Measurements from ENCODE around the gene ST8SIA1. TPM values are rescaled to one million over a fixed set of nuclear protein-coding genes. Genes with fewer than 3 reads are reported as not detected.

The ST8SIA1 gene
- total RNA-seq, 3 donors from 2014 or later = 1.5 to 4.0 (median 1.6) TPM

DNA sequence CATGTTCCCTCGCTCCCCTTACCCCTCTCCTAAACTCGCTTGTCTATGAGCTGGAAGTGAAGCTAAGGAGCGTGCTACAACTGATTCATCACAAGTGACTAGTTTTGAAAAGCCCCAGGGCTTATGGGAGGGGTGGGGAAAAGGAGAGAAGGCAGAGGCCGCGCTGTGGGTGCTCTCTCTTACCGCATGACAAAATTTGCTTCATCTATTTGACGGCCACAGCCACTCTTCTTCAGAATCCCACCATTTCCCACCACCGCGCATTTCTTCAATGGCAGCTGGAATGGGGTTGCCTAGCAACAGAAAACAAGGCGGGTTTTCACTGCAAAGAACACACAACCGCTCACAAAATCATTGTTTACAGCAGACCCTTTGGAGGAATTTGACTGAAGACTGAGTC is 79.4 kb downstream of the ST8SIA1 start:
- ATAC-seq (no peak), DNase-seq (no peak)
- H3K36me3 Mint-ChIP-seq (ENCODE audit: insufficient read depth) = peaks cover 6% of the 10 kb centered on the region
- H3K4me3 Mint-ChIP-seq = no peak overlapping the region
- H3K9me3 Mint-ChIP-seq = no peaks in the 10 kb centered on the region
- H3K4me1 Mint-ChIP-seq (ENCODE audit: low read depth) = peaks cover 8% of the 10 kb centered on the region
- no peaks in the 10 kb centered on the region for H3K27me3 Mint-ChIP-seq (ENCODE audit: low read depth)

DNA sequence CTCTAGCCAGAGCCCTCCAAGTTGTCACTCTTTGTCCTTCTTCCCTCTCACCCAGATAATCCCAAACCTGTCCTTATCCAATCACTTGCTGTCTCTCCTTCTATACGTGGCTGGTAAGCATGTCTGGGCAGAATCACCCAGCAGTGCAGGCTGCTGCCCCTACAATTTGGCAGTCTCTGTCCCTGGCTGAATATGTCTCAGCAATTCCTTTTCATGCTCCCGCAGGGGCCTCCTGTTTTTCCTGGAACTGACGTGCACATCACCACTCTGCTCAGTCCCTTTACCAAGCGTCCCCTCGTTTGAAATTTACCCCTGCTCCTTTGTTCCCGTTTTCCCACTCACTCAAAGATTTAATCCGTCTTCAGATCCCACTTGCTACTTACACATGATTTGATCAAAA is 80.0 kb downstream of the ST8SIA1 start:
- Mint-ChIP-seq H3K4me3 (no peak overlapping the region), H3K36me3 (ENCODE audit: insufficient read depth) (peaks cover 6% of the 10 kb centered on the region)
- ATAC-seq = no peak

DNA sequence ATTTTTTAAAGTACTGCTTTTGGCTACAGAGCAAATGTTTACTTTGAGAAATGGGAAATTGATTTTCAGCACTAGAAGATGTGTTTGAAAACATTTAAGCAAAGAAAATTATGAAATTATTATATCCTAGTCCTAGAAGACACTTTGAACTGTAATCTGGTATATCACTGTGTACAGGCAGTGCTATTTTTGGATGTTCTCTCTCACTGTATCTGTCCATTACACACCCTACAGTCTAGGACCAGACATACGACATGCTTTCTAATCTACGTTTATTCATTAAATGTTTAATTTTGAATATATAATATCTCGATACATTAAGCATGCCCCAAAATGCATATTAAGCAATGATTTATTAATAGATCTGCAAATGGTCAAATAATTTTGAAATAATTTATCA is 82.5 kb downstream of the ST8SIA1 start:
- ATAC-seq = no peak
- no peaks in the 10 kb centered on the region for H3K27me3 Mint-ChIP-seq (ENCODE audit: low read depth)
- H3K4me3 Mint-ChIP-seq = no peak overlapping the region
- H3K9me3 Mint-ChIP-seq = no peaks in the 10 kb centered on the region
- DNase-seq = no peak
- H3K36me3 Mint-ChIP-seq (ENCODE audit: insufficient read depth) = peaks cover 6% of the 10 kb centered on the region
- peaks cover 5% of the 10 kb centered on the region for H3K4me1 Mint-ChIP-seq (ENCODE audit: low read depth)

More for the DNA sequence above, 80.0 kb downstream of the ST8SIA1 start:
- Mint-ChIP-seq H3K27me3 (ENCODE audit: low read depth) (no peaks in the 10 kb centered on the region), H3K9me3 (no peaks in the 10 kb centered on the region), H3K4me1 (ENCODE audit: low read depth) (peaks cover 8% of the 10 kb centered on the region)
- no peak for DNase-seq

DNA sequence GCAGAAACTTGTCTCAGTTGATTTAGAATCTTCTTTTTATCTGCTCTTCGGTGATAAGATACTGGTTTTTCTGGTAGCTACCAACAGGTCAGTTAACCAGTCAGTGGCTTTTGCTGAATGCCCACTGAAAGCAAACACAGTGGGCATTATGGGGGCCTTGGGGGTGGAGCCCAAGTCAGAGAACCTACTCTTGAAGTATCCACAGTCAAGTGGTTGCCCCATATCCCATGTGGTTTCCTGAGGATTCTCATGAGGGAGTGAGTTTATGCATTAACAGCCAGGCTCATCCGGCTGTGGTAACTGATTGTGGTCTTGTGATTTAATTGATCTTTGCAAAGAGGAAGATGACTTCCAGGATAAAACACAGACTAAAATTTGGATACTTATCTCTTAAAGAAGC is 83.7 kb downstream of the ST8SIA1 start:
- Mint-ChIP-seq H3K9me3 (no peaks in the 10 kb centered on the region), H3K4me1 (ENCODE audit: low read depth) (peaks cover 5% of the 10 kb centered on the region), H3K36me3 (ENCODE audit: insufficient read depth) (peaks cover 8% of the 10 kb centered on the region), H3K4me3 (no peak overlapping the region), H3K27me3 (ENCODE audit: low read depth) (no peaks in the 10 kb centered on the region)
- DNase-seq = no peak
- ATAC-seq = no peak

DNA sequence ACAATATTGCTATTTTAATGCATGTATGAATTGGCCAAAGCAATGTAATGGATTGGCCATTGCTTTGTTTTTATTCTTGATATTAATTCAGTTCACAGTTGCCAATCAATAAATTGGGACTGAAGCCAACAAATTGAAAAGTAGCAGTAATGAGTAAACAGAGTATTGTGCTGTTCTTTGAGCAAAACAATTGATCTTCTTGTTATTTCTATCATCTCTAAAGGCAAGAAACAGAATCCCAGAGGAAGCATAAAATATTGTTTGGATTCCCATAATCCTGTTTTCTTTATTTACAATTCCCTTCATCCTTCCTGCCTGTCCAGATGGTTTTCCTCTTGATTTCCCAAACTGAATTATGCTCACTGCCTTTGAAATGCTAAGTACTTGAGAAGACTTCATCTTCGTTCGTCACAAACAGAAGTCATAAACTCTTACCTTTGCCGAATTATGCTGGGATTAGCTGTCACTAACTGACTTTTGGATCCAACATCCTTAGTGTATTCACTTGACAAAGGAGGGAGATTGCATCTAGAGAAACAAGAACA is 85.9 kb downstream of the ST8SIA1 start:
- no peaks in the 10 kb centered on the region for H3K9me3 Mint-ChIP-seq
- peaks cover 11% of the 10 kb centered on the region for H3K36me3 Mint-ChIP-seq (ENCODE audit: insufficient read depth)
- ATAC-seq (no peak), DNase-seq (no peak)
- no peak overlapping the region for H3K4me3 Mint-ChIP-seq
- H3K4me1 Mint-ChIP-seq (ENCODE audit: low read depth) = peaks cover 5% of the 10 kb centered on the region
- H3K27me3 Mint-ChIP-seq (ENCODE audit: low read depth) = no peaks in the 10 kb centered on the region

DNA sequence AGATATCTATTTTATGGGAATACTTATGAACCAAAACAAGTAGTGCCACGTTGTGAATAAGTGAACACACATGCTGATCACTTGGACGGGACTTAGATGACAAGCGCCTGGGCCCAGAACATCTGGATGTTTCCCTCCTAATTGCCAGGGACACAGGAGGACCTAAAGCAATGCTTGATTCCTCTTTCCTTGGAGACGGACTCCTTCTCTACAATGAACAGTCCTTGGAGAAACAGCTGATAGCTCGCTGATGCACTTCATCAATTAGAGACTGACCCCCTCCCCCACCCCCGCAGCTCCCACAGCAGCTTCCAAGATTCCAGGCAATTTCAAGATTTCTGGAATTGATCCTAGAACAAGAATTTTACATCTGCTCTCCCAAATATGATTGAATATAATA is 86.4 kb downstream of the ST8SIA1 start:
- H3K4me3 Mint-ChIP-seq = no peak overlapping the region
- no peaks in the 10 kb centered on the region for H3K9me3 Mint-ChIP-seq
- no peaks in the 10 kb centered on the region for H3K27me3 Mint-ChIP-seq (ENCODE audit: low read depth)
- H3K36me3 Mint-ChIP-seq (ENCODE audit: insufficient read depth) = peaks cover 11% of the 10 kb centered on the region
- DNase-seq (no peak), ATAC-seq (no peak)
- H3K4me1 Mint-ChIP-seq (ENCODE audit: low read depth) = peaks cover 5% of the 10 kb centered on the region

DNA sequence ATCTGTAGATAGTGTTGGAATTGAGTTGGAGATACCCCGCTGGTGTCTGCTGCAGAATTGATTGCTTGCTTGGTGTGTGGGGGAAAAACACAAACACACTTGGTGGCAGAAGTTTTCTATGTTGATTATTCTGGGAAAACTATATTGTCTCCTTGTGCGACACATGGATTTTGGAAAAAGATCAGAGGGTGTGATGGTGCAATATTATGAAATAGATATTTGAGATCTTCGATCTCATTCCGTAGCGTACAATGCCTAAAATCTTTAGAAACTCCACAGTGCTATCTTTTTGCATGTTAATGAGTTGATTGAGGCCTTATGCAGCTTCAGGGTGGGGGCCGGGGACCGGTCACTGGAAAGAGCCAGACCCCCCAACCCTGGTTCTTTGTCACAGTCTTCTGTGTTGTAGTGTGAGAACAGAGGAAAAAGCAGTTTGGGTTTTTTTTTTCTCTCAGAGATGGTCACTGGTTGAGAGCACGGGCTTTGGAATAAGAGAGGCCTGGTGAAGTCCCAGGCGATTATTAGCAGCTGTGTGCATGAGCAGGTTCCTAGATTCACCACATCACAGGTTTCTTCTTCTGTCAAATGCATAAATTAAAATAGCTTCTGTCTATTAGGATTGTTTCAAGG is 88.2 kb downstream of the ST8SIA1 start:
- peaks cover 5% of the 10 kb centered on the region for H3K4me1 Mint-ChIP-seq (ENCODE audit: low read depth)
- no peak overlapping the region for H3K4me3 Mint-ChIP-seq
- no peaks in the 10 kb centered on the region for H3K9me3 Mint-ChIP-seq
- H3K36me3 Mint-ChIP-seq (ENCODE audit: insufficient read depth) = peaks cover 14% of the 10 kb centered on the region
- DNase-seq (no peak), ATAC-seq (no peak)
- H3K27me3 Mint-ChIP-seq (ENCODE audit: low read depth) = no peaks in the 10 kb centered on the region

DNA sequence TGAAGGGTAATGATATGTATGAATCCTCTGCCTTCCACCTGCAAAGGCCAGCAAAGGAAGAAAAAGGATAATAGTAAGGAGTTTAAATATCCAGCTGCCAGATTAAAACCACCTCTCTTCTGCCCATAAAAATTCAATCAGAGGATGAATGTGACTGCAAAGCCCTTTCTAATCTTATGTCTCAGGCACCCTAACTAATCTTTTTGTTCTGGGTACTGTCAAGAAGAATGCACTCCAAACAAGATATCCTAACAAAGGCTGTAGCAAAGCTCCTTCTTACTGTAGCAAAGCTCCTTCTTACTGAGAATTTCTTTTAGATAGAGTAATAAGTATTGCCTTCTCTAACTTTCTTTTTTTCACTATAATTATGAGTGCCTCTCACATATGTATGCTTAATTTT is 91.8 kb downstream of the ST8SIA1 start:
- Mint-ChIP-seq H3K36me3 (ENCODE audit: insufficient read depth) (peaks cover 10% of the 10 kb centered on the region), H3K4me3 (no peak overlapping the region), H3K27me3 (ENCODE audit: low read depth) (no peaks in the 10 kb centered on the region), H3K9me3 (peaks cover 4% of the 10 kb centered on the region), H3K4me1 (ENCODE audit: low read depth) (no peaks in the 10 kb centered on the region)
- DNase-seq = no peak
- no peak for ATAC-seq

DNA sequence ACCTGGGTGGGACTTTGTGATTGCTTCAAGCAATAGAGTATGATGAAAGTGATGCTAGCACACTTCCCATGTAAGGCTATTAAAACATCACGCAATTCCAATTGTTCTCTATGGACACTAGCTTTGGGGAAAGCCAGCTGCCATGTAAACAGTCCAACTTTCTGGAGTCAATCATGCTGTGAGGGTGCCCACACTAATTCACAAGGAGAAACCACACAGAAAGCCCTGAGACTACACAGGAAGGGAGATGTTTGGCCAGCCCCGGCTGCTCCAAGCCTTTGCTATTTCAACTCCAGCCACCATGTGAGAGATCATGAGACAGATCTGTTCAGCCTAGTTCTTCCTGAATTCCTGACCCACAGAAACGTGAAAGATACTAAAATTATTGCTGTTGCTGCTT is 96.3 kb downstream of the ST8SIA1 start:
- Mint-ChIP-seq H3K36me3 (ENCODE audit: insufficient read depth) (peaks cover 3% of the 10 kb centered on the region), H3K9me3 (peaks cover 4% of the 10 kb centered on the region), H3K27me3 (ENCODE audit: low read depth) (no peaks in the 10 kb centered on the region), H3K4me3 (no peak overlapping the region), H3K4me1 (ENCODE audit: low read depth) (peaks cover 1% of the 10 kb centered on the region)
- ATAC-seq (no peak), DNase-seq (no peak)

DNA sequence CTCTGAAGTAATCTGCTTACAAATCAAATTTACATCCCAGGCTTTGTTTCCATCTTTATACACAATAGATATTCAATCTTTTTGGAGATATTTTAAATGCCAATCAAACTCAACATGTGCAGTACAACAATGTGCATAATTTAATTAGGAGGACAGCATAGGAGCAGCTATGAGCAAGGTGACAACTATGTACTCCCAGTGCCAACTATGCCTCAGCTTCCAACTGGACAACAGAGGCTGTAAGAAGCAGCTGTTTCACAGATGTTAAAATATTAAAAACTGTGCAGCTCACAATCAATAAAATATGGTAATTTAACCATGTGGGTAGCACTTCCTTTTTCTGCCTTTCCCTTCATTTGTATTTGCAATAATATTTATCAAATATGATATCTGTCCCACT is 99.9 kb downstream of the ST8SIA1 start:
- no peak for DNase-seq
- peaks cover 4% of the 10 kb centered on the region for H3K9me3 Mint-ChIP-seq
- no peak for ATAC-seq
- no peaks in the 10 kb centered on the region for H3K27me3 Mint-ChIP-seq (ENCODE audit: low read depth)
- H3K4me3 Mint-ChIP-seq = no peak overlapping the region
- H3K36me3 Mint-ChIP-seq (ENCODE audit: insufficient read depth) = no peaks in the 10 kb centered on the region
- peaks cover 1% of the 10 kb centered on the region for H3K4me1 Mint-ChIP-seq (ENCODE audit: low read depth)

DNA sequence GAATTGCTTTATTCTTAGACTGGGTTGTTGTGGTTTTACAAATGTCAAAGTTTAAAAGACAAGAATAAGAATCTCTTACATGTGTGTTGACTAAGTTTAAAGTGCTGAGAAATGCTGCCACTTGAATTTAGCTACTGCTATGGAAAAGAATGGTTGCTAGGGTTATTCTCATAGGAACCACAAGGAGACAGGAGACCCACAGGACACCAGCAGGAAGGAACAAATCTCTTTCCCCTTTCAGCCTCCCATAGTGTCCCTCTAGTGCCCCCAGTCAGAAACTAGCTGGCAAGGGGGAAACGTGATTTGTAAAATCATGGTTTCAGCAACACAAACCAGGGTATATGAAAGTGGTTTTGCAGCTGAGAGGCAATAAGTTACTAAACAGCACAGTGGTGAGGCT is 102.7 kb downstream of the ST8SIA1 start:
- H3K36me3 Mint-ChIP-seq (ENCODE audit: insufficient read depth) = peaks cover 4% of the 10 kb centered on the region
- ATAC-seq = no peak
- peaks cover 1% of the 10 kb centered on the region for H3K4me1 Mint-ChIP-seq (ENCODE audit: low read depth)
- H3K4me3 Mint-ChIP-seq = no peak overlapping the region
- no peaks in the 10 kb centered on the region for H3K9me3 Mint-ChIP-seq
- H3K27me3 Mint-ChIP-seq (ENCODE audit: low read depth) = no peaks in the 10 kb centered on the region
- DNase-seq = no peak

DNA sequence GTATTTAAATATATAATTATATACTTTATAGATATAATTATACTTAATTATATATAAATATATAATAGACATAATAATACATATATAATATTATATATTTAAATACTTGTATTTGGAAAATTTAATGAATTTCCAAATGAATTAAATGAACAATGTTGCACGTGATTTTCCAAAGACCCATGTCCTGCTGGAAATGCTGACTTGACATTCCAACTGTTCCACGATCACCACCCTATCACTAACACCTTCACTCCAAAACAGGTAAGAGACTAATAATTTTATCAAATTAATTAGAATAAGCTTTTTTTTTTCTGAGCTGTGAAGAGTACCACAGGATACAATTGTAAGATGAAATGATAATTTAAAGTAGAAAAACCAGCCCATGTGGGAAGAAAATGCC is 103.4 kb downstream of the ST8SIA1 start:
- DNase-seq (no peak), ATAC-seq (no peak)
- H3K4me3 Mint-ChIP-seq = no peak overlapping the region
- H3K27me3 Mint-ChIP-seq (ENCODE audit: low read depth) = no peaks in the 10 kb centered on the region
- peaks cover 4% of the 10 kb centered on the region for H3K36me3 Mint-ChIP-seq (ENCODE audit: insufficient read depth)
- H3K9me3 Mint-ChIP-seq = no peaks in the 10 kb centered on the region
- H3K4me1 Mint-ChIP-seq (ENCODE audit: low read depth) = peaks cover 5% of the 10 kb centered on the region

DNA sequence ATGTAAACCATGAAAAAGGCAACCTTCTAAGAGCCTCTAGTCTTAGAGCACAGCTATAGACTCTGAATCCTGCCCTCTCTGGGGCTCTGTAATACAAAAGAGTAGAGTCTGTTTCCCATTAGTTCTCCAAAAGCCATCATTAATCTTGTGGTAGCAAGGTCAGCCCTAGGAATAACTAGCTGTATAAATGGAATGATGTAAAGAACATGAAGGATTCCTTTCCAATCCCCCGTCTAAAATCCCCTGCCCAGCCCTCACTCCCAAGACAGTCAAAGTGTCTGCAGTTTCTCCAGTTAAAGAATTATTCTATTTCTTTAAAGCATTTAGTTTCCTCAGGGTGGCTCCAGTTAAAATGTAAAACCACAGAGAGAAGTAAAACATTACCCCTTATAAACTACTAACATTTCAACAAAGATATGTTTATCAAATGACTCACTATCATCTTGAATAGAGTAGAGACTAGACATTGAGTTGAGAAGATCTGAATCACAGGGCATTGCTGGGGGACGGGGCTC is 104.2 kb downstream of the ST8SIA1 start:
- Mint-ChIP-seq H3K9me3 (no peaks in the 10 kb centered on the region), H3K4me3 (no peak overlapping the region), H3K36me3 (ENCODE audit: insufficient read depth) (peaks cover 4% of the 10 kb centered on the region), H3K4me1 (ENCODE audit: low read depth) (peaks cover 10% of the 10 kb centered on the region), H3K27me3 (ENCODE audit: low read depth) (no peaks in the 10 kb centered on the region)
- DNase-seq = no peak
- ATAC-seq = no peak

DNA sequence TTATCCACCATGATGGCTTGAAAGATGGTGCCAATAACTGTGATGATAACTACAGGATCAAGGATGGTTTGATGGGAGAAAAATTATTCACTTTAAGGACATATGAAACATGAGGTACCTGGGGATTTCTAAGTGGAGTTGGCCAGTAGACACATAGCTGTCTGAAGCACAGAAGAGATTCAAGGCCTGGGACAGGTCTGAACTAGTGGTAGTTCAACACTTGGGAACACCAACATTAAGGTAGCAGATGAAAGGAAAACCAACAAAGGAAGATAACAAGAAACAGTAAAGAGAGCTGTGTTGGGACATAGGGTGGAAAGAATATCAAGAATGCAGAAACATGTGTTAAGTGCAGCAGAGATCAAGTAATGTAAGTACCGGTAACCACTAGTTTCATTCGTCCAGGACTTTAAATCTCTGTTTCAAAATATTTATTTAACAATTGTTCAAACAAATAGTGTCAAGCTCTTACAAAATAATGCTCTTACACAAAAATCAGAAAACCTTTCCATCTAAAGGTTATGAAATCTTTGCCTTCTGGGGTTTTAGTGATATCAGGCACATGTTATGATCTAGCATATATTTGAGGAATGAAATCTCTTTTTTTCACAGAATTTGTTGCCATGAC is 104.7 kb downstream of the ST8SIA1 start:
- no peaks in the 10 kb centered on the region for H3K27me3 Mint-ChIP-seq (ENCODE audit: low read depth)
- no peak for DNase-seq
- H3K4me1 Mint-ChIP-seq (ENCODE audit: low read depth) = peaks cover 14% of the 10 kb centered on the region
- no peak overlapping the region for H3K4me3 Mint-ChIP-seq
- H3K9me3 Mint-ChIP-seq = no peaks in the 10 kb centered on the region
- no peak for ATAC-seq
- peaks cover 4% of the 10 kb centered on the region for H3K36me3 Mint-ChIP-seq (ENCODE audit: insufficient read depth)

Measured in activated T-cell treated with anti-CD3 and anti-CD28 coated beads, Interleukin-2, amount 50 U/mL, for 4 hours (primary cell).